MV-4-11 (cell line): Measurements from ENCODE around the gene UCN3.
A peak's percentile ranks its signal among the peaks of the same experiment; 100 is the strongest.
"Not testable (repeated sequence)": the region's sequence is repeated elsewhere in the genome, so short reads cannot be mapped to it uniquely, and the experiment has no call there.

Experiments used
- DNase-seq: peaks from one replicate; lab custom pipeline; 2025; lab: John Stamatoyannopoulos, UW

Gene UCN3

DNA sequence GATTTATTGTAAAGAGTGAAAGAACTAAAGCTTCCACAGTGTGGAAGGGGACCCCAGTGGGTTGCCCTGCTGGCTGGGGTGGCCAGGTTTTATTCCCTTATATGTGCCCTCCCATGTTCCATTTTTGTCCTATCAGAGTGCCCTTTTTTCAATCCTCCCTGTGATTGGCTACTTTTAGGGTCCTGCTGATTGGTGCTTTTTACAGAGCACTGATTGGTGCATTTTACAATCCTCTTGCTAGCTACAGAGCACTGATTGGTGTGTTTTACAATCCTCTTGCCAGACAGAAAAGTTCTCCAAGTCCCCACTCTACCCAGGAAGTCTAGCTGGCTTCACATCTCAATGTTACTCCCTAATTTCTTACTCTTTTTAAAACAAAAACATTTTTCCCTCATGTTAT, 46.0 kb downstream of the UCN3 start:
- not testable (repeated sequence) for DNase-seq

DNA sequence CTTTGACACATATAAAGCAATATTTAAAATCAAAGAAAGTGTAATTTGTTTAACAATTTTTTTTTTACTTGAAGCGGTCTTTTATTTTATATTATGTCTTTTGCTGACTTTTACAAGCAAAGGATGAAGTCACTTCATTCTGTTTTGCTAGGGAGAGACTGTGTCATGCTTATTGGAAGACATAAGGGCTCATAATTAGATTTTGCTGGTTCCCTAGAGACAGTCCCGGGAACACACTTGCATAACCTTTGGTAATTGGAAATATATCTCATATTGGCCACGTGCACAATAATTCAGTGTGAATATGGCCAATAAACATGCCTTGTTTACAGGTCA, 47.1 kb downstream of the UCN3 start:
- no peak for DNase-seq

DNA sequence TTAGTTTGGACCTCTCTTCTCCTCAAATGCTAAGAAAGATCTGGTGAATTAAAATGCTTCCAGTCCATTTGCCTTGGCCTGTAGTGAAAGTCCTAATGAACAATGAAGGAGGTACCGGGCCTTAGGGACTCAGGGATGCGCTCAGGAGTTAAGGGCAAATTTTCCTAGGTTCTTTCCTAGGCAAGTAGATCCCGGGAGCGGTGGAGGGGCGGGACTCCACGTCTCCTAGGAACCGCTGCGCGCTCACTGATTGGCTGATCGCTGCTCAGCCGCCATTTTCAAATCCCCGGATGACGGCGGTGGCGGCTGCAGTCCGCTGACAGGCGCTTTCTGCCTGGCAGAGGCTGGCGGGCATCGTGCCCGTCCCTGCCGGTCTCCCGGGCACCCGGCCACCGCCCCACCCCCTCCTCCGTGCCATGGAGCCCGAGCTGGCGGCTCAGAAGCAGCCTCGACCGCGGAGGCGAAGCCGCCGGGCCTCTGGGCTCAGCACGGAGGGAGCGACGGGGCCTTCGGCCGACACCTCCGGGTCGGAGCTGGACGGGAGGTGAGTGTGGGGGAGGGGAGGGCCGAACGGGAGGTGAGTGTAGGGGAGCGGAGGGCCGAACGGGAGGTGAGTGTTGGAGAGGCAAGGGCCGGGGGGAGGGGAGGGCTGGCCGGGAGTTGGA, 47.6 kb downstream of the UCN3 start, which contains the start of gene NET1:
NET1 (plus strand) TSS at position 281 of the 665 bp plus-strand sequence; CDS start at position 417, 136 bp downstream.
- DNase-seq: peak; percentile 69

DNA sequence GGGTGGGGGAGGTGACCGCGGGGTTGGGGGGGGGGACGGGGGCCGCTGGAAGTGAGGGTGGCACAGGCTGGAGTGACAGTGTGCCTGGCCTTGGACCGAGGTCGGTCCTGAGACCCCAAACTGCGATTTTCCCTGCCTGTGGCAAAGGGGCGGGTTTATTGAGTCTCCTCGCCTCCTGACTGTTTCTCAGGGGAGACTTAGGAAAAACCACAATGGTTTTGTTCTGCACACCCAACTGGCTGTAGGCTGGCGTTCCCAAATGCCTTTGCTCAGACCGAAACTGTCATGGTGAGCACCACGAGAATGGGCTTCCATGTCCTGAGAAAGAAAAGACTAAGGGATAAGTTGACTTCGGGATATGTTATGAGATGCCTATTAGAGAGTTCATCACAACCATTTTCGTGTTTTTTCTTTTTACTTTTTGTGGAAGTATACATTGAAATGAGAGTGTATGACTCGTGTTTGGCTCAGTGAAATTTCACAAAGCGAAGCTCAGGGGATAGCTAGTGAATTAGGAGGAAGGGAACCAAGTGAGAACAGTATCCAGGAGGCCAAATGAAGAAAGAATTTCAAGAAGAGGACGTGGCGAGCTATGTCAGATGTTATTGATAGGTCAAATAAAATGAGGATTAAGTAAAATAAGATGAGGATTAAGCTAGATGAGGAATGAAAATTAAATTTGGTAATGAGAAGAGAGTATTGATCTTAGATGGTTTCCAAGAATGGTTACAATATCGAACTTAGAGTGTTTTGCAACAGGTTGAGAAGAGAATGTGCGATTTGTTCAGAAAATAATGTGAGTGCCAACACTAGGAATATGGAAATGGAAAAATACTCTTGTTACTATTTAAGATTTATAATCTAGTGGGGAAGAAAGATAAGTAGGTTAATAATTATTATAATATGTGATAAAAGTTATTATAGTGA, 48.5 kb downstream of the UCN3 start:
- peak; percentile 35 for DNase-seq

DNA sequence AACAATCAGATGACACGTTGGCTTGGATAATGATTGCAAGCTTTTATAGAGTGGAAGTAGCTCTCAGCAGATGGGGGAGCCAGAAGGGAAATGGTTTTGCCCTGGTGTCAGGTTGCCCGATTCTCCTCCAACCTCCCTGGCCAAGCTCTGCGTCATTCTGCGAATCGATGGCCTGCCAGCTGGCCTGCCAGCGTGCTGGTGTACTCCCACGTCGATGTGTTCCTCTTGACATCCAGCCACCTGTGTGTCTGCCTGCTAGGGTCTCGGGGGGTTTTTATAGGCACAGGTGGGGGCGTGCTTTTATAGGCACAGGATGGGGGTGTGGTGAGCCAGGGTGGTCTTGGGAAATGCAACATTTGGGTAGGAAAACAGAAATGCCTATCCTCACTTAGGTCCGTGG, 52.2 kb downstream of the UCN3 start:
- DNase-seq: no peak

DNA sequence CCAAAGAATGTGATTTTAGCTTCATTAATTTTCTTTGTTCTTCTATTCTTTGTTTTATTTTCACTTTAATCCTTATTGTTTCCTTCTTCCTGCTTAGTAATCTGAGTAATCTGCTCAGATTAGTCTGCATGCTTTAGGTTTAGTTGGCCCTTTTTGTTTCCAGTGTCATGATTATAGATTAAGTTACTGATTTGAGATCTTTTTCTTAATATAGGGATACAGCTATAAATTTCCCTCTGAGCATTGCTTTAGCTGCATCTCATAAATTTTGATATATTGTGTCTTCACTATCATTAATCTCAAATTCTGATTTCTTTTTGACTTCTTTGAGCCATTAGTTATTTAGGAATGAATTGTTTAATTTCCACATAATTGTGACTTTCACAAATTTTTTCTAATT, 53.8 kb downstream of the UCN3 start:
- DNase-seq: no peak

DNA sequence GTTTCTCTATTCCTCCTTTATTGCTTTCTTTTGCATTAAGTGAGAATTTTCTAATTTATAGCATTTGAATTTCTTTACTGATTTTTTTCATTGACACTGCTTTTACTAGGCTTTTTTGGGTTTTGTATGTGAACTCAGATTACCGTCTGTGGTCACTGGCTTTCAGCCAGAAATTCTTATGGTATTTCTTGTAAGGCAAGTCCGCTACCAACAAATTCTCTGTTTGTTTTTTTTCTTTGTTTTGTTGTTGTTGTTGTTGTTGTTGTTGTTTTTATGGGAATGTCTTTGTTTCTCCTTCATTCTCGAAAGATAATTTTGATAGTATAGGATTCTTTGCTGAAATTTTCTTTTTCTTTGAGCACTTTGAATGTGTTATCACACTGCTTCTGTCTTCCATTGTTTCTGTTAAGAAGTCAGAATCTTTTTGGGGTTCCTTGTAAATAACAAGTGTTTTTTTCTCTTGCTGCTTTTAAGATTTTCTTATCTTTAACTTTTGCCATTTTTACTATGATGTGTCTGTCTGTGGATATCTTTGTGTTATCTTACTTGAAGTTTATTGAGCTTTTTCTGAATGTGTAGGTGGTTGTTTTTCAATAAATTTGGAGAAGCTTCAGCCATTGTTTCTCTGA, 54.8 kb downstream of the UCN3 start:
- DNase-seq: no peak

DNA sequence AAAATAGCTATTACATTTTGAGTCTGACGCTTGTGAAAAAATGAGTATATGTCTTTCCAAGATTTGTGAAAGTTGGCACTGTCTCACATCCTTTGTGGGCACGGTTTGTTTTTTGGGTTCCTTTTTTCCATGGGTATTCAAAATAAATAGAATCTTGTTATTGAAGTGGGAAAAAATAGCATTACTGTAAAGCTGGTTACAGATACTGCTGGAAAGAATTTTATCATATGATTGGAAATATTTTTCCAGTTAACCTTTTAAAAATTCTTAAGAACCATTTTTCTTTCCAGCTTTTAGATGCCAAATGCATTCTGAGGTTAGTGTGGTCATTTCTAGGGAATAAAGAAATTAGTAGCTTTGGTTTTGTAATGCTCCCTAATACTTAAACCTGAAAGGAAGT, 59.0 kb downstream of the UCN3 start:
- no peak for DNase-seq
